HEK293 (cell line): ENCODE measurements around the gene MANSC4.

Experiments
- CTCF ChIA-PET: fragments of 350-600 bp; formaldehyde crosslinking; extraction: SDS; loops from one replicate; lab custom pipeline; 2021; ENCODE audit warnings: antibody characterized with exemption; lab: Yijun Ruan, JAX
- POLR2A ChIA-PET: fragments of 300-600 bp; formaldehyde crosslinking; extraction: SDS; loops from one replicate; lab custom pipeline; 2020; ENCODE audit warnings: antibody characterized with exemption, inconsistent platforms; lab: Yijun Ruan, JAX
- H3K27ac ChIP-seq: fragments of 200-500 bp; sonication (Bioruptor generic); 2 replicates; pipeline ENCODE4 v1.5.1; 2014; ENCODE audit warnings: low read depth, low read length, control low read depth, inconsistent platforms; ENCODE audit errors: extremely low read depth
- H3K36me3 ChIP-seq, 2 experiments: fragments of 200-500 bp in 1 of 2; sonication (Bioruptor generic) in 1 of 2; 1 replicate in 1 of 2; 2 replicates in 1 of 2; pipeline ENCODE4 v1.5.1; 2014 to 2017; ENCODE audit warnings: inconsistent platforms in 2 of 2, low read length in 2 of 2; ENCODE audit not compliant: control insufficient read depth in 2 of 2, insufficient read depth in 1 of 2
- H3K4me1 ChIP-seq: fragments of 200-500 bp; sonication (Bioruptor generic); 2 replicates; pipeline ENCODE4 v1.5.1; 2014; ENCODE audit warnings: mild to moderate bottlenecking, low read length, inconsistent platforms; ENCODE audit not compliant: control insufficient read depth, insufficient read depth
- H3K4me3 ChIP-seq: 2 replicates; pipeline ENCODE4 v1.5.1; 2011; ENCODE audit warnings: low read depth, mild to moderate bottlenecking, control low read depth, low read length, moderate library complexity
- H3K9me3 ChIP-seq: fragments of 200-500 bp; sonication (Bioruptor generic); 2 replicates; pipeline ENCODE4 v1.5.1; 2014; ENCODE audit warnings: low read depth, low read length, inconsistent platforms; ENCODE audit not compliant: control insufficient read depth, insufficient read depth
- CTCF ChIP-seq: fragments of 450-650 bp; formaldehyde crosslinking; IDR thresholded peaks from 2 replicates; pipeline ENCODE4 v1.5.1; 2016; ENCODE audit warnings: missing biosample characterization, missing genetic modification characterization
- GLIS1 ChIP-seq: fragments of 450-650 bp; formaldehyde crosslinking; IDR thresholded peaks from 2 replicates; pipeline ENCODE4 v1.5.1; 2016; ENCODE audit warnings: missing biosample characterization, missing genetic modification characterization
- IKZF3 ChIP-seq: fragments of 450-650 bp; IDR thresholded peaks from 2 replicates; pipeline ENCODE4 v1.5.0; 2018; ENCODE audit warnings: missing biosample characterization, mild to moderate bottlenecking, missing genetic modification characterization, moderate library complexity
- ZBTB44 ChIP-seq: fragments of 450-650 bp; IDR thresholded peaks from 2 replicates; pipeline ENCODE4 v1.5.1; 2018; ENCODE audit warnings: missing biosample characterization, mild to moderate bottlenecking, missing genetic modification characterization
- ZFP37 ChIP-seq: fragments of 450-650 bp; formaldehyde crosslinking; IDR thresholded peaks from 2 replicates; pipeline ENCODE4 v1.5.1; 2016; ENCODE audit warnings: missing biosample characterization, missing genetic modification characterization
- ZNF138 ChIP-seq: fragments of 450-650 bp; formaldehyde crosslinking; IDR thresholded peaks from 2 replicates; pipeline ENCODE4 v1.5.1; 2016; ENCODE audit warnings: missing biosample characterization, missing genetic modification characterization, borderline replicate concordance
- ZNF175 ChIP-seq: fragments of 450-650 bp; formaldehyde crosslinking; IDR thresholded peaks from 2 replicates; pipeline ENCODE4 v1.5.1; 2016; ENCODE audit warnings: missing biosample characterization, missing genetic modification characterization
- ZNF221 ChIP-seq: fragments of 450-650 bp; formaldehyde crosslinking; IDR thresholded peaks from 2 replicates; pipeline ENCODE4 v1.5.1; 2017; ENCODE audit warnings: missing biosample characterization, missing genetic modification characterization, borderline replicate concordance
- ZNF354C ChIP-seq: fragments of 450-650 bp; formaldehyde crosslinking; IDR thresholded peaks from 2 replicates; pipeline ENCODE4 v1.5.1; 2016; ENCODE audit warnings: missing biosample characterization, missing genetic modification characterization, low read depth, borderline replicate concordance
- ZNF37A ChIP-seq: fragments of 450-650 bp; IDR thresholded peaks from 2 replicates; pipeline ENCODE4 v1.5.1; 2018; ENCODE audit warnings: missing biosample characterization, missing genetic modification characterization
- ZNF391 ChIP-seq: fragments of 450-650 bp; formaldehyde crosslinking; IDR thresholded peaks from 2 replicates; pipeline ENCODE4 v1.5.1; 2016; ENCODE audit warnings: low read depth, missing biosample characterization, missing genetic modification characterization, borderline replicate concordance
- ZNF530 ChIP-seq: fragments of 450-650 bp; formaldehyde crosslinking; IDR thresholded peaks from 2 replicates; pipeline ENCODE4 v1.5.1; 2016; ENCODE audit warnings: low read depth, missing biosample characterization, missing genetic modification characterization
- ZNF544 ChIP-seq: fragments of 450-650 bp; formaldehyde crosslinking; IDR thresholded peaks from 2 replicates; pipeline ENCODE4 v1.5.0; 2017; ENCODE audit warnings: missing biosample characterization, missing genetic modification characterization
- ZNF561 ChIP-seq: fragments of 450-650 bp; IDR thresholded peaks from 2 replicates; pipeline ENCODE4 v1.5.1; 2018; ENCODE audit warnings: missing biosample characterization, missing genetic modification characterization, borderline replicate concordance
- ZNF571 ChIP-seq: fragments of 450-650 bp; formaldehyde crosslinking; IDR thresholded peaks from 2 replicates; pipeline ENCODE4 v1.5.0; 2017; ENCODE audit warnings: missing biosample characterization, missing genetic modification characterization
- ZNF654 ChIP-seq: fragments of 450-650 bp; formaldehyde crosslinking; IDR thresholded peaks from 2 replicates; pipeline ENCODE4 v1.5.1; 2016; ENCODE audit warnings: low read depth, missing biosample characterization, missing genetic modification characterization
- ZNF677 ChIP-seq: fragments of 450-650 bp; IDR thresholded peaks from 2 replicates; pipeline ENCODE4 v1.5.0; 2018; ENCODE audit warnings: missing biosample characterization, mild to moderate bottlenecking, missing genetic modification characterization, moderate library complexity
- TF ChIP-seq, protein P1 (sequence below): fragments of 450-650 bp; formaldehyde crosslinking; IDR thresholded peaks from 2 replicates; pipeline ENCODE4 v1.5.1; 2017; ENCODE audit warnings: missing biosample characterization, missing genetic modification characterization

Gene MANSC4

GRCh38 chr12:27733791-27734190, 46.2 kb downstream of the MANSC4 start:
- H3K4me3 ChIP-seq = no peak overlapping the region
- POLR2A ChIA-PET = no interaction called here
- no peak for TF ChIP-seq GLIS1
- no peak for TF ChIP-seq ZNF37A (tag by site-specific recombination)
- TF ChIP-seq, protein P1, sequence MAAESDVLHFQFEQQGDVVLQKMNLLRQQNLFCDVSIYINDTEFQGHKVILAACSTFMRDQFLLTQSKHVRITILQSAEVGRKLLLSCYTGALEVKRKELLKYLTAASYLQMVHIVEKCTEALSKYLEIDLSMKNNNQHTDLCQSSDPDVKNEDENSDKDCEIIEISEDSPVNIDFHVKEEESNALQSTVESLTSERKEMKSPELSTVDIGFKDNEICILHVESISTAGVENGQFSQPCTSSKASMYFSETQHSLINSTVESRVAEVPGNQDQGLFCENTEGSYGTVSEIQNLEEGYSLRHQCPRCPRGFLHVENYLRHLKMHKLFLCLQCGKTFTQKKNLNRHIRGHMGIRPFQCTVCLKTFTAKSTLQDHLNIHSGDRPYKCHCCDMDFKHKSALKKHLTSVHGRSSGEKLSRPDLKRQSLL = no peak
- no peak for TF ChIP-seq ZNF677 (tag by site-specific recombination)
- no peak for TF ChIP-seq ZFP37
- TF ChIP-seq ZNF571 (tag by site-specific recombination) = no peak
- no peak for TF ChIP-seq ZBTB44 (tag by site-specific recombination)
- no peak for TF ChIP-seq ZNF175
- no peak for TF ChIP-seq ZNF544
- no peak for TF ChIP-seq ZNF530
- no peak overlapping the region for H3K27ac ChIP-seq
- no peaks in the 10 kb centered on the region for H3K9me3 ChIP-seq
- CTCF ChIA-PET = interaction anchor here (0.6 to 4.5 kb wide), 23 partner anchors 9 to 1264 kb away, joined by 3 to 34 read pairs (median 3); no protein-coding TSS in a partner anchor
- H3K4me1 ChIP-seq = no peaks in the 10 kb centered on the region
- peaks cover 34 to 38% of the 10 kb centered on the region in 2 experiments for H3K36me3 ChIP-seq

GRCh38 chr12:27733052-27733656, 46.9 kb downstream of the MANSC4 start:
- ChIA-PET CTCF (interaction anchor here (0.6 to 4.5 kb wide), 25 partner anchors 8 to 1265 kb away, joined by 3 to 34 read pairs (median 3); no protein-coding TSS in a partner anchor), POLR2A (no interaction called here)
- Histone ChIP-seq H3K4me1 (no peaks in the 10 kb centered on the region), H3K9me3 (no peaks in the 10 kb centered on the region), H3K36me3 (peaks cover 28 to 37% of the 10 kb centered on the region in 2 experiments), H3K4me3 (no peak overlapping the region), H3K27ac (no peak overlapping the region)
- no peak for TF ChIP-seq IKZF3 (tag by site-specific recombination)
- TF ChIP-seq ZNF654 (tag by site-specific recombination) = peak; percentile 51

- POLR2A ChIA-PET = no interaction called here
- CTCF ChIA-PET = interaction anchor here (0.9 to 4.5 kb wide), 8 partner anchors 11 to 1266 kb away, joined by 3 to 34 read pairs (median 4); no protein-coding TSS in a partner anchor
- H3K9me3 ChIP-seq = no peaks in the 10 kb centered on the region
- H3K4me3 ChIP-seq = no peak overlapping the region
- no peak for TF ChIP-seq ZNF391
- no peak for TF ChIP-seq ZNF138
- TF ChIP-seq ZNF221 (tag by site-specific recombination) = no peak
- TF ChIP-seq CTCF (tag by site-specific recombination) = peak; percentile 62
- peak; percentile 20; the same call in 1 of the 2 replicates for TF ChIP-seq ZNF654 (tag by site-specific recombination)
- TF ChIP-seq ZNF354C (tag by site-specific recombination) = no peak
- no peak for TF ChIP-seq ZNF561 (tag by site-specific recombination)
- H3K4me1 ChIP-seq = no peaks in the 10 kb centered on the region
- H3K27ac ChIP-seq = no peak overlapping the region
- H3K36me3 ChIP-seq = peaks cover 22 to 34% of the 10 kb centered on the region in 2 experiments
These were observed 47.8 kb downstream of the MANSC4 start for GRCh38 chr12:27732281-27732680.
